HepG2 (cell line): Measurements from ENCODE around the gene EMC9. TPM values are rescaled to one million over a fixed set of nuclear protein-coding genes. Genes with fewer than 3 reads are reported as not detected.

ENCODE experiments used
- MIXL1 ChIP-seq: IDR thresholded peaks from 2 replicates; pipeline ENCODE4 v1.6.1; 2016
- NCOR1 ChIP-seq: fragments of 200-600 bp; sonication (generic); IDR thresholded peaks from 2 replicates; pipeline ENCODE4 v1.7.0; 2017; ENCODE audit warnings: antibody characterized with exemption, low read length, borderline replicate concordance
- SMC3 ChIP-seq: IDR thresholded peaks from 2 replicates; pipeline ENCODE4 v1.6.1; 2011; ENCODE audit warnings: low read length, improper control_type of control experiment
- SRY ChIP-seq: sonication (generic); formaldehyde crosslinking; IDR thresholded peaks from 2 replicates; pipeline ENCODE4 v1.8.0; 2022; ENCODE audit warnings: mild to moderate bottlenecking, missing genetic modification reagents
- SSRP1 ChIP-seq: IDR thresholded peaks from 2 replicates; pipeline ENCODE4 v1.6.1; 2016; ENCODE audit warnings: control low read depth
- TCF7L2 ChIP-seq: IDR thresholded peaks from 2 replicates; pipeline ENCODE4 v1.6.1; 2011; ENCODE audit warnings: mild to moderate bottlenecking, low read depth, low read length, moderate library complexity
- U2AF1 ChIP-seq: fragments of 200-400 bp; formaldehyde crosslinking; optimal IDR thresholded peaks from 2 replicates; pipeline ENCODE3; 2017; ENCODE audit warnings: mild to moderate bottlenecking, low read depth, low read length
- WIZ ChIP-seq: sonication (generic); formaldehyde crosslinking; IDR thresholded peaks from 2 replicates; pipeline ENCODE4 v1.5.1; 2020; ENCODE audit warnings: mild to moderate bottlenecking, missing genetic modification reagents
- ZBTB3 ChIP-seq: sonication (generic); formaldehyde crosslinking; IDR thresholded peaks from 2 replicates; pipeline ENCODE4 v1.4.0; 2020; ENCODE audit warnings: low read depth, mild to moderate bottlenecking, moderate library complexity, missing genetic modification reagents, borderline replicate concordance
- ZNF598 ChIP-seq: sonication (generic); formaldehyde crosslinking; IDR thresholded peaks from 2 replicates; pipeline ENCODE4 v1.5.1; 2020; ENCODE audit warnings: mild to moderate bottlenecking, missing genetic modification reagents, borderline replicate concordance
- ZSCAN21 ChIP-seq: sonication (generic); formaldehyde crosslinking; IDR thresholded peaks from 2 replicates; pipeline ENCODE4 v1.8.0; 2022; ENCODE audit warnings: mild to moderate bottlenecking, missing genetic modification reagents, moderate library complexity, borderline replicate concordance
- polyA plus RNA-seq, 8 experiments: library from polyadenylated mRNA; depleted of rRNA in 3 of 8; stranded (reverse) in 7 of 8; unstranded in 1 of 8; fragments of >200 nt; fragmentation: Illumina TruSeq in 4 of 8; extraction: Trizol in 4 of 8; gene quantifications; 2 replicates each; pipeline versions ENCODE4 v1.2.1 to v1.2.3, GENCODE V29; 2011 to 2016; ENCODE audit warnings: low read depth in 4 of 8, missing spikeins in 1 of 8, mixed read lengths in 1 of 8; ENCODE audit not compliant: insufficient read depth in 1 of 8
- total RNA-seq, 5 experiments: library from RNA; depleted of rRNA; stranded (reverse); fragments of >200 nt; fragmentation: Illumina TruSeq; extraction: Trizol; gene quantifications; 2 replicates each; pipeline ENCODE4 v1.2.3, GENCODE V29; 2016; ENCODE audit warnings: low read depth in 1 of 5
- TF ChIP-seq, protein P1 (sequence below): sonication (generic); formaldehyde crosslinking; IDR thresholded peaks from 2 replicates; pipeline ENCODE4 v1.4.0; 2020; ENCODE audit warnings: missing genetic modification reagents
- TF ChIP-seq, protein P2 (sequence below): sonication (generic); formaldehyde crosslinking; IDR thresholded peaks from 2 replicates; pipeline ENCODE4 v1.4.0; 2020; ENCODE audit warnings: mild to moderate bottlenecking, missing genetic modification reagents
- TF ChIP-seq, protein P3 (sequence below): IDR thresholded peaks from 2 replicates; pipeline ENCODE4 v1.6.1; 2016; ENCODE audit warnings: low read depth
- TF ChIP-seq, protein P4 (sequence below): sonication (generic); formaldehyde crosslinking; IDR thresholded peaks from 2 replicates; pipeline ENCODE4 v1.4.0; 2020; ENCODE audit warnings: missing genetic modification reagents
- TF ChIP-seq, protein P5 (sequence below): sonication (generic); formaldehyde crosslinking; IDR thresholded peaks from 2 replicates; pipeline ENCODE4 v1.5.0; 2020; ENCODE audit warnings: missing genetic modification reagents, mild to moderate bottlenecking, borderline replicate concordance

EMC9 gene
- total and polyA plus RNA-seq, 2 of the 13 experiments (the other 11 are each of a cell fraction or from before 2014, with no cell fraction given): 60.5 to 78.7 TPM

DNA sequence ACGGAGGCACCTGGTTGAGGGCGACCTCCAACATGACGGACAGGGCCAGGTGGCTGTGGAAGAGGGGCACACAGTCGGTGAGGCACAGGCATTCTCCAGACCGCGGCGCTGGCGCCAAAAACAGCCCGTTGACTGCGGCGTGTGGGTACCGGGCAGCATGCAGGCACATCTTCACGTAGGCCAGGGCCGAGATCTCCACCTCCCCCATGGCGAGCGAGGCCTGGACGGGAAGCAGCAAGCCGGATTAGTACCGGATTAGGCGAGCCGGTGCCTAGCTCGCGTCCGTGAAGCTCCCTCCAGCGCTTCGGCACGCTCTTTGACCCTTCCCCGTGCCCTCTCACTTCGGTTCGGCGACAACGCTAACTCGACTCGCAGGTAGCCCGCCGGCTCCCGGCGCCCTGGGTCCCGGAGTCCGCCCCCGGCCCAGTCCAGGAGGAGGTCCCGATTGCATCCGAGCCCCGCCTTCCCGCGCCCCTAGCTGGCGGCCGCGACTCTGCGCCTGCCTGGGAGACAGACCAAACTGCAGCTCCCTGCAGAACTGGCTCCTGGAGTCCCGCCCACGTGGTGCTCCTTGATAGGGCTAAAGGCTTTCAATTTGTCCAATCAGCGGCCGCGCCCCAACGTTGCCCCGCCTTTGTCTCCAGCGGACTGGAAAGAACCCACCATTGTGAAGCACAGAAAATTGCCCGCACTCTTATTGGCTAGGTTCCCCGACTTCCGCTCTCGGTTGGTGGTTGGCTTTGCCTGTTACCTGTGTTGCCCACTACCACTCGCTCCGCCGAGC, at the start of gene EMC9 (continued):
- TF ChIP-seq, protein P1, sequence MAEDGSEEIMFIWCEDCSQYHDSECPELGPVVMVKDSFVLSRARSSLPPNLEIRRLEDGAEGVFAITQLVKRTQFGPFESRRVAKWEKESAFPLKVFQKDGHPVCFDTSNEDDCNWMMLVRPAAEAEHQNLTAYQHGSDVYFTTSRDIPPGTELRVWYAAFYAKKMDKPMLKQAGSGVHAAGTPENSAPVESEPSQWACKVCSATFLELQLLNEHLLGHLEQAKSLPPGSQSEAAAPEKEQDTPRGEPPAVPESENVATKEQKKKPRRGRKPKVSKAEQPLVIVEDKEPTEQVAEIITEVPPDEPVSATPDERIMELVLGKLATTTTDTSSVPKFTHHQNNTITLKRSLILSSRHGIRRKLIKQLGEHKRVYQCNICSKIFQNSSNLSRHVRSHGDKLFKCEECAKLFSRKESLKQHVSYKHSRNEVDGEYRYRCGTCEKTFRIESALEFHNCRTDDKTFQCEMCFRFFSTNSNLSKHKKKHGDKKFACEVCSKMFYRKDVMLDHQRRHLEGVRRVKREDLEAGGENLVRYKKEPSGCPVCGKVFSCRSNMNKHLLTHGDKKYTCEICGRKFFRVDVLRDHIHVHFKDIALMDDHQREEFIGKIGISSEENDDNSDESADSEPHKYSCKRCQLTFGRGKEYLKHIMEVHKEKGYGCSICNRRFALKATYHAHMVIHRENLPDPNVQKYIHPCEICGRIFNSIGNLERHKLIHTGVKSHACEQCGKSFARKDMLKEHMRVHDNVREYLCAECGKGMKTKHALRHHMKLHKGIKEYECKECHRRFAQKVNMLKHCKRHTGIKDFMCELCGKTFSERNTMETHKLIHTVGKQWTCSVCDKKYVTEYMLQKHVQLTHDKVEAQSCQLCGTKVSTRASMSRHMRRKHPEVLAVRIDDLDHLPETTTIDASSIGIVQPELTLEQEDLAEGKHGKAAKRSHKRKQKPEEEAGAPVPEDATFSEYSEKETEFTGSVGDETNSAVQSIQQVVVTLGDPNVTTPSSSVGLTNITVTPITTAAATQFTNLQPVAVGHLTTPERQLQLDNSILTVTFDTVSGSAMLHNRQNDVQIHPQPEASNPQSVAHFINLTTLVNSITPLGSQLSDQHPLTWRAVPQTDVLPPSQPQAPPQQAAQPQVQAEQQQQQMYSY (CRISPR knock-in tag): no peak
- TF ChIP-seq ZNF598 (CRISPR knock-in tag) (peak; percentile 90), SRY (no peak), SMC3 (no peak), MIXL1 (CRISPR knock-in tag) (no peak; the same call in 1 of the 2 replicates), SSRP1 (peak; percentile 15; the same call in 1 of the 2 replicates), WIZ (peak; percentile 96), ZSCAN21 (peak; percentile 99), NCOR1 (peak; percentile 62; the same call in 1 of the 2 replicates), TCF7L2 (no peak), ZBTB3 (CRISPR knock-in tag) (peak; percentile 94), U2AF1 (no peak)
- TF ChIP-seq, protein P2, sequence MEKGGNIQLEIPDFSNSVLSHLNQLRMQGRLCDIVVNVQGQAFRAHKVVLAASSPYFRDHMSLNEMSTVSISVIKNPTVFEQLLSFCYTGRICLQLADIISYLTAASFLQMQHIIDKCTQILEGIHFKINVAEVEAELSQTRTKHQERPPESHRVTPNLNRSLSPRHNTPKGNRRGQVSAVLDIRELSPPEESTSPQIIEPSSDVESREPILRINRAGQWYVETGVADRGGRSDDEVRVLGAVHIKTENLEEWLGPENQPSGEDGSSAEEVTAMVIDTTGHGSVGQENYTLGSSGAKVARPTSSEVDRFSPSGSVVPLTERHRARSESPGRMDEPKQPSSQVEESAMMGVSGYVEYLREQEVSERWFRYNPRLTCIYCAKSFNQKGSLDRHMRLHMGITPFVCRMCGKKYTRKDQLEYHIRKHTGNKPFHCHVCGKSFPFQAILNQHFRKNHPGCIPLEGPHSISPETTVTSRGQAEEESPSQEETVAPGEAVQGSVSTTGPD (CRISPR knock-in tag): peak; percentile 82; the same call in 1 of the 2 replicates
- TF ChIP-seq, protein P3, sequence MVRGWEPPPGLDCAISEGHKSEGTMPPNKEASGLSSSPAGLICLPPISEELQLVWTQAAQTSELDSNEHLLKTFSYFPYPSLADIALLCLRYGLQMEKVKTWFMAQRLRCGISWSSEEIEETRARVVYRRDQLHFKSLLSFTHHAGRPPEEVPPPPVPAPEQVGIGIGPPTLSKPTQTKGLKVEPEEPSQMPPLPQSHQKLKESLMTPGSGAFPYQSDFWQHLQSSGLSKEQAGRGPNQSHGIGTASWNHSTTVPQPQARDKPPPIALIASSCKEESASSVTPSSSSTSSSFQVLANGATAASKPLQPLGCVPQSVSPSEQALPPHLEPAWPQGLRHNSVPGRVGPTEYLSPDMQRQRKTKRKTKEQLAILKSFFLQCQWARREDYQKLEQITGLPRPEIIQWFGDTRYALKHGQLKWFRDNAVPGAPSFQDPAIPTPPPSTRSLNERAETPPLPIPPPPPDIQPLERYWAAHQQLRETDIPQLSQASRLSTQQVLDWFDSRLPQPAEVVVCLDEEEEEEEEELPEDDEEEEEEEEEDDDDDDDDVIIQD (CRISPR knock-in tag): peak; percentile 97
- TF ChIP-seq, protein P4, sequence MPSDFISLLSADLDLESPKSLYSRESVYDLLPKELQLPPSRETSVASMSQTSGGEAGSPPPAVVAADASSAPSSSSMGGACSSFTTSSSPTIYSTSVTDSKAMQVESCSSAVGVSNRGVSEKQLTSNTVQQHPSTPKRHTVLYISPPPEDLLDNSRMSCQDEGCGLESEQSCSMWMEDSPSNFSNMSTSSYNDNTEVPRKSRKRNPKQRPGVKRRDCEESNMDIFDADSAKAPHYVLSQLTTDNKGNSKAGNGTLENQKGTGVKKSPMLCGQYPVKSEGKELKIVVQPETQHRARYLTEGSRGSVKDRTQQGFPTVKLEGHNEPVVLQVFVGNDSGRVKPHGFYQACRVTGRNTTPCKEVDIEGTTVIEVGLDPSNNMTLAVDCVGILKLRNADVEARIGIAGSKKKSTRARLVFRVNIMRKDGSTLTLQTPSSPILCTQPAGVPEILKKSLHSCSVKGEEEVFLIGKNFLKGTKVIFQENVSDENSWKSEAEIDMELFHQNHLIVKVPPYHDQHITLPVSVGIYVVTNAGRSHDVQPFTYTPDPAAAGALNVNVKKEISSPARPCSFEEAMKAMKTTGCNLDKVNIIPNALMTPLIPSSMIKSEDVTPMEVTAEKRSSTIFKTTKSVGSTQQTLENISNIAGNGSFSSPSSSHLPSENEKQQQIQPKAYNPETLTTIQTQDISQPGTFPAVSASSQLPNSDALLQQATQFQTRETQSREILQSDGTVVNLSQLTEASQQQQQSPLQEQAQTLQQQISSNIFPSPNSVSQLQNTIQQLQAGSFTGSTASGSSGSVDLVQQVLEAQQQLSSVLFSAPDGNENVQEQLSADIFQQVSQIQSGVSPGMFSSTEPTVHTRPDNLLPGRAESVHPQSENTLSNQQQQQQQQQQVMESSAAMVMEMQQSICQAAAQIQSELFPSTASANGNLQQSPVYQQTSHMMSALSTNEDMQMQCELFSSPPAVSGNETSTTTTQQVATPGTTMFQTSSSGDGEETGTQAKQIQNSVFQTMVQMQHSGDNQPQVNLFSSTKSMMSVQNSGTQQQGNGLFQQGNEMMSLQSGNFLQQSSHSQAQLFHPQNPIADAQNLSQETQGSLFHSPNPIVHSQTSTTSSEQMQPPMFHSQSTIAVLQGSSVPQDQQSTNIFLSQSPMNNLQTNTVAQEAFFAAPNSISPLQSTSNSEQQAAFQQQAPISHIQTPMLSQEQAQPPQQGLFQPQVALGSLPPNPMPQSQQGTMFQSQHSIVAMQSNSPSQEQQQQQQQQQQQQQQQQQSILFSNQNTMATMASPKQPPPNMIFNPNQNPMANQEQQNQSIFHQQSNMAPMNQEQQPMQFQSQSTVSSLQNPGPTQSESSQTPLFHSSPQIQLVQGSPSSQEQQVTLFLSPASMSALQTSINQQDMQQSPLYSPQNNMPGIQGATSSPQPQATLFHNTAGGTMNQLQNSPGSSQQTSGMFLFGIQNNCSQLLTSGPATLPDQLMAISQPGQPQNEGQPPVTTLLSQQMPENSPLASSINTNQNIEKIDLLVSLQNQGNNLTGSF: peak; percentile 95
- TF ChIP-seq, protein P5, sequence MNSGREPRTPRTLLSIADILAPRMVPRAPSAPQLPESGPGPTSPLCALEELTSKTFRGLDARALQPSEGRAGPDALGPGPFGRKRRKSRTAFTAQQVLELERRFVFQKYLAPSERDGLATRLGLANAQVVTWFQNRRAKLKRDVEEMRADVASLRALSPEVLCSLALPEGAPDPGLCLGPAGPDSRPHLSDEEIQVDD (CRISPR knock-in tag): peak; percentile 79; the same call in 1 of the 2 replicates
